K562 (cell line): Measurements from ENCODE around the gene DNMT3L. TPM values are rescaled to one million over a fixed set of nuclear protein-coding genes. Genes with fewer than 3 reads are reported as not detected.

Source experiments
- CBX8 ChIP-seq: fragments of 200-600 bp; sonication (generic); IDR thresholded peaks from 2 replicates; pipeline ENCODE4 v1.6.1; 2012; ENCODE audit warnings: borderline replicate concordance, mixed run types, low read depth, mild to moderate bottlenecking, moderate library complexity, mixed read lengths, low read length, control low read depth, inconsistent platforms; ENCODE audit not compliant: poor library complexity, severe bottlenecking; ENCODE audit errors: extremely low read depth
- CHCHD3 ChIP-seq: fragments of 250-450 bp; sonication (Bioruptor Pico); IDR thresholded peaks from 2 replicates; pipeline ENCODE4 v2.1.2; 2022; ENCODE audit warnings: mild to moderate bottlenecking
- CREB1 ChIP-seq, 2 experiments: sonication (generic) in 1 of 2; formaldehyde crosslinking in 1 of 2; IDR thresholded peaks; 2 replicates each; pipeline versions ENCODE4 v1.6.1 to v1.8.0; 2012 to 2022; ENCODE audit warnings: inconsistent platforms in 1 of 2, mild to moderate bottlenecking in 1 of 2, missing genetic modification reagents in 1 of 2, moderate library complexity in 1 of 2
- E2F6 ChIP-seq, 2 experiments: IDR thresholded peaks; 2 replicates each; pipeline ENCODE4 v1.6.1; 2011; ENCODE audit warnings: borderline replicate concordance in 1 of 2, control low read depth in 1 of 2, low read depth in 1 of 2, low read length in 1 of 2, mild to moderate bottlenecking in 1 of 2, mixed read lengths in 1 of 2, moderate library complexity in 1 of 2; ENCODE audit not compliant: insufficient read depth in 1 of 2, insufficient read length in 1 of 2, poor library complexity in 1 of 2, severe bottlenecking in 1 of 2; ENCODE audit errors: extremely low read depth in 1 of 2
- EGR1 ChIP-seq: fragments of 450-650 bp; conservative IDR thresholded peaks from 2 replicates; pipeline ENCODE4 v1.6.1; 2017; ENCODE audit warnings: mild to moderate bottlenecking
- HNRNPL ChIP-seq: fragments of 200-400 bp; formaldehyde crosslinking; IDR thresholded peaks from 2 replicates; pipeline ENCODE4 v1.6.1; 2017; ENCODE audit warnings: low read depth, mild to moderate bottlenecking, low read length
- KDM2B ChIP-seq: fragments of 250-450 bp; sonication (Bioruptor Pico); IDR thresholded peaks from 2 replicates; pipeline ENCODE4 v1.8.0; 2021; ENCODE audit warnings: mild to moderate bottlenecking, moderate library complexity
- KLF10 ChIP-seq: fragments of 250-450 bp; sonication (Bioruptor Pico); IDR thresholded peaks from 2 replicates; pipeline ENCODE4 v1.6.1; 2021; ENCODE audit warnings: matching md5 sums
- MNT ChIP-seq, 2 experiments: fragments of 450-650 bp; conservative IDR thresholded peaks; 2 replicates each; pipeline ENCODE4 v1.6.1; 2017; ENCODE audit warnings: mild to moderate bottlenecking in 2 of 2, moderate library complexity in 2 of 2
- PCBP2 ChIP-seq: fragments of 200-400 bp; formaldehyde crosslinking; IDR thresholded peaks from 2 replicates; pipeline ENCODE4 v1.6.1; 2018; ENCODE audit warnings: low read length, low read depth, mild to moderate bottlenecking, moderate library complexity; ENCODE audit not compliant: poor library complexity, severe bottlenecking
- POLR2A ChIP-seq: fragments of 450-650 bp; conservative IDR thresholded peaks from 2 replicates; pipeline ENCODE4 v1.6.1; 2016
- RBM25 ChIP-seq: fragments of 200-400 bp; formaldehyde crosslinking; IDR thresholded peaks from 2 replicates; pipeline ENCODE4 v1.6.1; 2018; ENCODE audit warnings: low read length, low read depth, moderate library complexity; ENCODE audit not compliant: severe bottlenecking
- RBM34 ChIP-seq: fragments of 200-400 bp; formaldehyde crosslinking; IDR thresholded peaks from 2 replicates; pipeline ENCODE4 v1.6.1; 2018; ENCODE audit warnings: low read length, borderline replicate concordance; ENCODE audit not compliant: insufficient read depth
- TBL1XR1 ChIP-seq, 2 experiments: IDR thresholded peaks; 2 replicates each; pipeline ENCODE4 v1.6.1; 2012; ENCODE audit warnings: improper control_type of control experiment in 2 of 2, low read length in 2 of 2, mild to moderate bottlenecking in 1 of 2
- XRCC5 ChIP-seq: fragments of 200-400 bp; formaldehyde crosslinking; IDR thresholded peaks from 2 replicates; pipeline ENCODE4 v1.6.1; 2017; ENCODE audit warnings: low read depth, mild to moderate bottlenecking, low read length
- ZNF76 ChIP-seq: fragments of 250-450 bp; sonication (Bioruptor Pico); IDR thresholded peaks from 2 replicates; pipeline ENCODE4 v1.4.0; 2020; ENCODE audit warnings: mild to moderate bottlenecking, moderate library complexity, borderline replicate concordance
- ZNF77 ChIP-seq: fragments of 250-450 bp; sonication (Bioruptor Pico); IDR thresholded peaks from 2 replicates; pipeline ENCODE4 v1.5.0; 2020
- polyA plus RNA-seq, 8 experiments: library from polyadenylated mRNA; depleted of rRNA in 4 of 8; stranded (reverse) in 5 of 8; unstranded in 3 of 8; fragments of >200 nt; fragmentation: Nextera tagmentation in 2 of 8; fragmentation: Illumina TruSeq in 1 of 8; extraction: Ambion mirVana in 2 of 8; extraction: Trizol in 1 of 8; gene quantifications; 2 replicates each; pipeline versions ENCODE4 v1.2.1 to v1.2.3, GENCODE V29; 2011 to 2014; ENCODE audit warnings: inconsistent platforms in 1 of 8, missing spikeins in 1 of 8
- total RNA-seq, 7 experiments: library from RNA; depleted of rRNA in 6 of 7; stranded (reverse); fragments of >200 nt in 6 of 7; fragmentation: Illumina TruSeq in 2 of 7; extraction: Trizol in 2 of 7; gene quantifications; 2 replicates each; pipeline versions ENCODE4 v1.2.1 to v1.2.3, GENCODE V29; 2011 to 2021; ENCODE audit warnings: low replicate concordance in 1 of 7
- TF ChIP-seq, protein P1 (sequence below): sonication (generic); formaldehyde crosslinking; IDR thresholded peaks from 2 replicates; pipeline ENCODE4 v1.8.0; 2022; ENCODE audit warnings: mild to moderate bottlenecking, low read depth, missing genetic modification reagents
- TF ChIP-seq, protein P2 (sequence below): sonication (generic); formaldehyde crosslinking; IDR thresholded peaks from 2 replicates; pipeline ENCODE4 v1.8.0; 2022; ENCODE audit warnings: mild to moderate bottlenecking, missing genetic modification reagents, borderline replicate concordance

DNMT3L gene
- total and polyA plus RNA-seq, 9 of the 15 experiments (the other 6 are each of a cell fraction or from before 2014, with no cell fraction given): 0.08 TPM; not detected in 8

DNA sequence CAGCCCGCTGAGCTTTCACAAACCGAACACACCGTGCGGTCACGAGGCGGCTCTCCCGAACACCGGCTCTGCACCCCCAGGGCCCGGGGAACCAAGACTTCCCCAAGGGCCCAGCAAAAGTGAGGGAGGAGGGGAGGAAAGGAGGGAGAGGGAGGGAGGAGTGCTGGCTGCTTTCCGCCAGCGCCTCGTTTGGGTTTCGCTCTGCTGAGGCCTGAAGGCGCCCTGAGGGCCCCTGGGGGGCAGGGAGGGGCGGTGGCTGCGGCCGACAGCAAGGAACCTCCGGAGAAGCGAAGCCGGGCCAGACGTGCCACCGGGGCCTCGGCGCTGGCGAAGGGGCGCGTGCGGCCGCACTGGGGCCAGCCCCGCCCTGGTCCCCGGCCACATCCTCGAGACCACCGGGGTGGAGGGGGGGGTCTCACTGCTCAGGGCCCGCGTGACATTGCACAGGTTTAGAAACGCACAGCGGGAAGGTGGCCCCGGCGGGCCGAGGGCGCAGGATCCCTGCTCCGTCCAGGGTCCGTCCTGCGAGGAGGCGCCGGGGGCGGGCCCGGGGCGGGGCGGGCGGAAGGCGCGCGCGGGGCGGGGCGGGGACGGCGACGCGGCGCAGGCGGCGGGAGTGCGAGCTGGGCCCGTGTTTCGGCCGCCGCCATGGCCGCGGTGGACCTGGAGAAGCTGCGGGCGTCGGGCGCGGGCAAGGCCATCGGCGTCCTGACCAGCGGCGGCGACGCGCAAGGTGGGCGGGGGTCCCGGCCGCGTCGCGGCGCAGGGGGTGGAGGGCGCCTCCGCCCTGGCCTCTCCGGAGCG is 38.0 kb upstream of the DNMT3L start, which contains the start of gene PFKL (continued):
- TF ChIP-seq XRCC5: peak; percentile 48; the same call in 1 of the 2 replicates
- no peak for TF ChIP-seq KDM2B
- TF ChIP-seq CBX8: no peak
- peak; percentile 74; the same call in 1 of the 2 replicates for TF ChIP-seq ZNF76 (CRISPR knock-in tag)
- no peak for TF ChIP-seq PCBP2
- TF ChIP-seq HNRNPL: peak; percentile 48; the same call in 1 of the 2 replicates
- TF ChIP-seq, protein P1, sequence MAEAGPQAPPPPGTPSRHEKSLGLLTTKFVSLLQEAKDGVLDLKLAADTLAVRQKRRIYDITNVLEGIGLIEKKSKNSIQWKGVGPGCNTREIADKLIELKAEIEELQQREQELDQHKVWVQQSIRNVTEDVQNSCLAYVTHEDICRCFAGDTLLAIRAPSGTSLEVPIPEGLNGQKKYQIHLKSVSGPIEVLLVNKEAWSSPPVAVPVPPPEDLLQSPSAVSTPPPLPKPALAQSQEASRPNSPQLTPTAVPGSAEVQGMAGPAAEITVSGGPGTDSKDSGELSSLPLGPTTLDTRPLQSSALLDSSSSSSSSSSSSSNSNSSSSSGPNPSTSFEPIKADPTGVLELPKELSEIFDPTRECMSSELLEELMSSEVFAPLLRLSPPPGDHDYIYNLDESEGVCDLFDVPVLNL (CRISPR knock-in tag): 0 out of 2 replicates have a peak, but pooled peaks have one; percentile 64
- no peak for TF ChIP-seq RBM25
- TF ChIP-seq, protein P2, sequence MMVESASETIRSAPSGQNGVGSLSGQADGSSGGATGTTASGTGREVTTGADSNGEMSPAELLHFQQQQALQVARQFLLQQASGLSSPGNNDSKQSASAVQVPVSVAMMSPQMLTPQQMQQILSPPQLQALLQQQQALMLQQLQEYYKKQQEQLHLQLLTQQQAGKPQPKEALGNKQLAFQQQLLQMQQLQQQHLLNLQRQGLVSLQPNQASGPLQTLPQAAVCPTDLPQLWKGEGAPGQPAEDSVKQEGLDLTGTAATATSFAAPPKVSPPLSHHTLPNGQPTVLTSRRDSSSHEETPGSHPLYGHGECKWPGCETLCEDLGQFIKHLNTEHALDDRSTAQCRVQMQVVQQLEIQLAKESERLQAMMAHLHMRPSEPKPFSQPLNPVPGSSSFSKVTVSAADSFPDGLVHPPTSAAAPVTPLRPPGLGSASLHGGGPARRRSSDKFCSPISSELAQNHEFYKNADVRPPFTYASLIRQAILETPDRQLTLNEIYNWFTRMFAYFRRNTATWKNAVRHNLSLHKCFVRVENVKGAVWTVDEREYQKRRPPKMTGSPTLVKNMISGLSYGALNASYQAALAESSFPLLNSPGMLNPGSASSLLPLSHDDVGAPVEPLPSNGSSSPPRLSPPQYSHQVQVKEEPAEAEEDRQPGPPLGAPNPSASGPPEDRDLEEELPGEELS (CRISPR knock-in tag): no peak; the same call in 1 of the 2 replicates
- TF ChIP-seq EGR1: no peak
- no peak for TF ChIP-seq ZNF77 (CRISPR knock-in tag)
- no peak for TF ChIP-seq KLF10 (CRISPR knock-in tag)
- no peak for TF ChIP-seq CREB1 (IDR thresholded peaks at IDR 0.05)
- TF ChIP-seq CREB1 (CRISPR knock-in tag; IDR thresholded peaks at IDR 0.05): 0 out of 2 replicates have a peak, but pooled peaks have one; percentile 38
- TF ChIP-seq RBM34: no peak
- no peak for TF ChIP-seq CHCHD3
- TF ChIP-seq TBL1XR1 (IDR thresholded peaks at IDR 0.05; ENCODE audit: low read length in 2 of 2): no peak
- peak in 1 of 2 experiments; percentile 61; a peak in 2 of 4 replicates for TF ChIP-seq MNT (conservative IDR thresholded peaks at IDR 0.05)
- TF ChIP-seq E2F6 (IDR thresholded peaks at IDR 0.05; ENCODE audit: borderline replicate concordance in 1 of 2, extremely low read depth in 1 of 2, insufficient read depth in 1 of 2, insufficient read length in 1 of 2, low read depth in 1 of 2, low read length in 1 of 2, poor library complexity in 1 of 2, severe bottlenecking in 1 of 2): peak; percentile 53 to 73
- TF ChIP-seq POLR2A: no peak; the same call in none of the 2 replicates
